SIG-M5 treated with dmso at 0.1 percent for 504 hours (cell line): ENCODE results near the gene TNFRSF1A.

Source experiments
- DNase-seq: peaks from one replicate; lab custom pipeline; 2025; ENCODE audit not compliant: unreplicated experiment; lab: John Stamatoyannopoulos, UW

TNFRSF1A gene

GRCh38 chr12:6341417-6342139 lies at the start of gene TNFRSF1A:
Gene TNFRSF1A, minus strand, starts transcription at chr12:6342076. Its CDS starts 262 bp downstream, at chr12:6341814.
- DNase-seq = peak; percentile 93

GRCh38 chr12:6391013-6391412 lies 49.1 kb upstream of the TNFRSF1A start:
- DNase-seq = no peak

- no peak for DNase-seq
These were observed 48.4 kb upstream of the TNFRSF1A start for GRCh38 chr12:6390084-6390799.

GRCh38 chr12:6387541-6387940 lies 45.7 kb upstream of the TNFRSF1A start:
- no peak for DNase-seq

- no peak for DNase-seq
These were observed 44.6 kb upstream of the TNFRSF1A start for GRCh38 chr12:6386491-6386890.

- no peak for DNase-seq
These were observed 44.2 kb upstream of the TNFRSF1A start for GRCh38 chr12:6386038-6386437.

- DNase-seq = no peak
These were observed 42.9 kb upstream of the TNFRSF1A start for GRCh38 chr12:6384499-6385436.

GRCh38 chr12:6383572-6384498 lies 42.0 kb upstream of the TNFRSF1A start, which contains the start of gene LTBR:
Gene LTBR, plus strand, starts transcription at chr12:6384162. Its CDS starts 197 bp downstream, at chr12:6384359.
- DNase-seq = peak; percentile 90

GRCh38 chr12:6382982-6383381 lies 41.1 kb upstream of the TNFRSF1A start:
- no peak for DNase-seq

GRCh38 chr12:6382371-6382770 lies 40.5 kb upstream of the TNFRSF1A start:
- DNase-seq = no peak

- no peak for DNase-seq
These were observed 38.6 kb upstream of the TNFRSF1A start for GRCh38 chr12:6380141-6381121.

GRCh38 chr12:6378709-6379472 lies 37.0 kb upstream of the TNFRSF1A start:
- DNase-seq = peak; percentile 78

GRCh38 chr12:6377667-6377994 lies 35.8 kb upstream of the TNFRSF1A start:
- DNase-seq = no peak

GRCh38 chr12:6376870-6377666 lies 35.2 kb upstream of the TNFRSF1A start:
- no peak for DNase-seq

GRCh38 chr12:6376079-6376869 lies 34.4 kb upstream of the TNFRSF1A start:
- no peak for DNase-seq

GRCh38 chr12:6375269-6376078 lies 33.6 kb upstream of the TNFRSF1A start, which contains the start of gene SCNN1A:
Gene SCNN1A, minus strand, starts transcription at chr12:6375563. Its CDS starts 780 bp downstream, at chr12:6374783.
- no peak for DNase-seq
